Neural progenitor cell (in vitro differentiated cells): ENCODE data around the gene PRKD3.

Experiments used
- EZH2phosphoT487 ChIP-seq: fragments of 200-600 bp; sonication (generic); IDR thresholded peaks from 2 replicates; pipeline ENCODE4 v1.6.1; 2017; ENCODE audit warnings: antibody characterized with exemption
- TF ChIP-seq, protein P1 (sequence below): fragments of 200-600 bp; sonication (generic); IDR thresholded peaks from 2 replicates; pipeline ENCODE4 v1.5.1; 2017; ENCODE audit warnings: antibody characterized with exemption, mild to moderate bottlenecking

DNA sequence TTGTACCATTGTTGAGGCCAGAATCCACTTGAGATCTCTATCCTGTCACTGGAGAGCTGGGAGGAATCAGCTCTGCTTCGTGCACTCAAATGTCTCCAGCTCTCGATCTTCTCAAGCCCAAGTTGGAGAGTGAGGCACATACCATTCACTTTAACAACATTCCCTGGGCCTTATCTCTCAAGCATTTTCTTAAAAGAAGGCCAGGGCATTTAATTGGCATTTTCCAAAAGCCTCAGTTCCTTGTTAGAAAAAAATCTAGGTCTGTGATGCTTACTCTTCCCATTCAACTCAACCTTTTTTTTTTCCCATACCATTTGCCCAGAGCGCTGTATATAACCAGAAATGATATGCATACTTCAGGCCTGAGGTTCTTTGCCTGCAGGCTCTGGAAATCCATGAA, 29.9 kb upstream of the PRKD3 start:
- TF ChIP-seq, protein P1, sequence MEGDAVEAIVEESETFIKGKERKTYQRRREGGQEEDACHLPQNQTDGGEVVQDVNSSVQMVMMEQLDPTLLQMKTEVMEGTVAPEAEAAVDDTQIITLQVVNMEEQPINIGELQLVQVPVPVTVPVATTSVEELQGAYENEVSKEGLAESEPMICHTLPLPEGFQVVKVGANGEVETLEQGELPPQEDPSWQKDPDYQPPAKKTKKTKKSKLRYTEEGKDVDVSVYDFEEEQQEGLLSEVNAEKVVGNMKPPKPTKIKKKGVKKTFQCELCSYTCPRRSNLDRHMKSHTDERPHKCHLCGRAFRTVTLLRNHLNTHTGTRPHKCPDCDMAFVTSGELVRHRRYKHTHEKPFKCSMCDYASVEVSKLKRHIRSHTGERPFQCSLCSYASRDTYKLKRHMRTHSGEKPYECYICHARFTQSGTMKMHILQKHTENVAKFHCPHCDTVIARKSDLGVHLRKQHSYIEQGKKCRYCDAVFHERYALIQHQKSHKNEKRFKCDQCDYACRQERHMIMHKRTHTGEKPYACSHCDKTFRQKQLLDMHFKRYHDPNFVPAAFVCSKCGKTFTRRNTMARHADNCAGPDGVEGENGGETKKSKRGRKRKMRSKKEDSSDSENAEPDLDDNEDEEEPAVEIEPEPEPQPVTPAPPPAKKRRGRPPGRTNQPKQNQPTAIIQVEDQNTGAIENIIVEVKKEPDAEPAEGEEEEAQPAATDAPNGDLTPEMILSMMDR = no peak
- no peak for TF ChIP-seq EZH2phosphoT487
